HG03196 (cell line): ENCODE measurements around the gene FBXO21.
"Not testable (repeated sequence)": the region's sequence is repeated elsewhere in the genome, so short reads cannot be mapped to it uniquely, and the experiment has no call there.

Source experiments
- ATAC-seq: cut with Tn5 transposase; IDR thresholded peaks from one replicate; pipeline ENCODE4 v1.9.1; 2021; ENCODE audit not compliant: unreplicated experiment

Gene FBXO21

GRCh38 chr12:117111821-117112595 lies 78.3 kb downstream of the FBXO21 start:
- ATAC-seq, result no peak

- ATAC-seq, result no peak
Observed at GRCh38 chr12:117111386-117111785, 78.9 kb downstream of the FBXO21 start.

- ATAC-seq, result no peak
Observed at GRCh38 chr12:117109943-117110635, 80.2 kb downstream of the FBXO21 start.

GRCh38 chr12:117105902-117106301 lies 84.4 kb downstream of the FBXO21 start:
- ATAC-seq, result no peak

- not testable (repeated sequence) for ATAC-seq
Observed at GRCh38 chr12:117104003-117104402, 86.3 kb downstream of the FBXO21 start.

- no peak for ATAC-seq
Observed at GRCh38 chr12:117102800-117103181, 87.5 kb downstream of the FBXO21 start.

GRCh38 chr12:117101953-117102799 lies 88.1 kb downstream of the FBXO21 start:
- ATAC-seq, result no peak

- ATAC-seq, result no peak
Observed at GRCh38 chr12:117100851-117101673, 89.2 kb downstream of the FBXO21 start.

GRCh38 chr12:117100251-117100650 lies 90.0 kb downstream of the FBXO21 start:
- ATAC-seq, result no peak

GRCh38 chr12:117098361-117099217 lies 91.7 kb downstream of the FBXO21 start:
- ATAC-seq, result peak; percentile 41

GRCh38 chr12:117098024-117098360 lies 92.3 kb downstream of the FBXO21 start:
- no peak for ATAC-seq

- no peak for ATAC-seq
Observed at GRCh38 chr12:117097159-117097558, 93.1 kb downstream of the FBXO21 start.

- ATAC-seq, result no peak
Observed at GRCh38 chr12:117096501-117097042, 93.7 kb downstream of the FBXO21 start.

GRCh38 chr12:117095191-117095590 lies 95.1 kb downstream of the FBXO21 start:
- not testable (repeated sequence) for ATAC-seq

- ATAC-seq, result no peak
Observed at GRCh38 chr12:117093918-117094630, 96.2 kb downstream of the FBXO21 start.

GRCh38 chr12:117093431-117093830 lies 96.8 kb downstream of the FBXO21 start:
- no peak for ATAC-seq

GRCh38 chr12:117092886-117093285 lies 97.4 kb downstream of the FBXO21 start:
- no peak for ATAC-seq

- ATAC-seq, result no peak
Observed at GRCh38 chr12:117092511-117092780, 97.8 kb downstream of the FBXO21 start.
